Activated naive CD4-positive, alpha-beta T cell treated with anti-CD3 and anti-CD28 coated beads, Interleukin-2, amount 50 U/mL, for 24 hours (primary cell): ENCODE data around the gene GFRA1.

Experiments
- H3K27ac Mint-ChIP-seq: one replicate; pipeline ENCODE4 v1.8.0; 2021; ENCODE audit warnings: mild to moderate bottlenecking, mixed read lengths
- H3K27me3 Mint-ChIP-seq: one replicate; pipeline ENCODE4 v1.8.0; 2021; ENCODE audit warnings: mixed read lengths
- H3K36me3 Mint-ChIP-seq: one replicate; pipeline ENCODE4 v1.8.0; 2021; ENCODE audit warnings: mixed read lengths
- H3K4me1 Mint-ChIP-seq: one replicate; pipeline ENCODE4 v1.8.0; 2021; ENCODE audit warnings: mixed read lengths
- H3K4me3 Mint-ChIP-seq: one replicate; pipeline ENCODE4 v1.8.0; 2021; ENCODE audit warnings: mild to moderate bottlenecking, mixed read lengths
- H3K9me3 Mint-ChIP-seq: one replicate; pipeline ENCODE4 v1.8.0; 2021; ENCODE audit warnings: mixed read lengths

Gene GFRA1

GRCh38 chr10:116257785-116258184 is 15.2 kb downstream of the GFRA1 start:
- H3K27ac Mint-ChIP-seq: no peak overlapping the region
- H3K9me3 Mint-ChIP-seq: peaks cover 5% of the 10 kb centered on the region
- no peaks in the 10 kb centered on the region for H3K36me3 Mint-ChIP-seq
- peaks cover 7% of the 10 kb centered on the region for H3K27me3 Mint-ChIP-seq
- H3K4me1 Mint-ChIP-seq: no peaks in the 10 kb centered on the region
- H3K4me3 Mint-ChIP-seq: no peak overlapping the region

- peaks cover 7% of the 10 kb centered on the region for H3K27me3 Mint-ChIP-seq
- no peaks in the 10 kb centered on the region for H3K36me3 Mint-ChIP-seq
- no peak overlapping the region for H3K27ac Mint-ChIP-seq
- no peaks in the 10 kb centered on the region for H3K4me1 Mint-ChIP-seq
- peaks cover 5% of the 10 kb centered on the region for H3K9me3 Mint-ChIP-seq
- H3K4me3 Mint-ChIP-seq: no peak overlapping the region
These were observed 16.2 kb downstream of the GFRA1 start for GRCh38 chr10:116256752-116257259.

GRCh38 chr10:116255886-116256751 is 16.9 kb downstream of the GFRA1 start:
- H3K36me3 Mint-ChIP-seq: no peaks in the 10 kb centered on the region
- H3K4me1 Mint-ChIP-seq: no peaks in the 10 kb centered on the region
- no peak overlapping the region for H3K4me3 Mint-ChIP-seq
- H3K27me3 Mint-ChIP-seq: peaks cover 5% of the 10 kb centered on the region
- peaks cover 6% of the 10 kb centered on the region for H3K9me3 Mint-ChIP-seq
- no peak overlapping the region for H3K27ac Mint-ChIP-seq

GRCh38 chr10:116254422-116255155 is 18.4 kb downstream of the GFRA1 start:
- H3K36me3 Mint-ChIP-seq: no peaks in the 10 kb centered on the region
- H3K27ac Mint-ChIP-seq: no peak overlapping the region
- peaks cover 9% of the 10 kb centered on the region for H3K9me3 Mint-ChIP-seq
- no peaks in the 10 kb centered on the region for H3K4me1 Mint-ChIP-seq
- peaks cover 7% of the 10 kb centered on the region for H3K27me3 Mint-ChIP-seq
- no peak overlapping the region for H3K4me3 Mint-ChIP-seq

- Mint-ChIP-seq H3K27me3 (peaks cover 3% of the 10 kb centered on the region), H3K4me1 (no peaks in the 10 kb centered on the region), H3K9me3 (peaks cover 9% of the 10 kb centered on the region), H3K4me3 (no peak overlapping the region), H3K27ac (no peak overlapping the region), H3K36me3 (no peaks in the 10 kb centered on the region)
These were observed 19.3 kb downstream of the GFRA1 start for GRCh38 chr10:116253716-116254115.

- Mint-ChIP-seq H3K4me1 (no peaks in the 10 kb centered on the region), H3K27me3 (peaks cover 3% of the 10 kb centered on the region), H3K9me3 (peaks cover 4% of the 10 kb centered on the region), H3K36me3 (no peaks in the 10 kb centered on the region), H3K4me3 (no peak overlapping the region), H3K27ac (no peak overlapping the region)
These were observed 21.2 kb downstream of the GFRA1 start for GRCh38 chr10:116251602-116252395.

GRCh38 chr10:116247691-116248090 is 25.3 kb downstream of the GFRA1 start:
- Mint-ChIP-seq H3K36me3 (no peaks in the 10 kb centered on the region), H3K9me3 (peaks cover 4% of the 10 kb centered on the region), H3K4me1 (no peaks in the 10 kb centered on the region), H3K27ac (no peak overlapping the region), H3K27me3 (peaks cover 3% of the 10 kb centered on the region), H3K4me3 (no peak overlapping the region)

- Mint-ChIP-seq H3K27me3 (peaks cover 3% of the 10 kb centered on the region), H3K4me1 (no peaks in the 10 kb centered on the region), H3K36me3 (no peaks in the 10 kb centered on the region), H3K4me3 (no peak overlapping the region), H3K9me3 (peaks cover 4% of the 10 kb centered on the region), H3K27ac (no peak overlapping the region)
These were observed 26.7 kb downstream of the GFRA1 start for GRCh38 chr10:116246263-116246662.

GRCh38 chr10:116245156-116245555 is 27.9 kb downstream of the GFRA1 start:
- H3K4me1 Mint-ChIP-seq: no peaks in the 10 kb centered on the region
- H3K9me3 Mint-ChIP-seq: no peaks in the 10 kb centered on the region
- no peak overlapping the region for H3K27ac Mint-ChIP-seq

DNA sequence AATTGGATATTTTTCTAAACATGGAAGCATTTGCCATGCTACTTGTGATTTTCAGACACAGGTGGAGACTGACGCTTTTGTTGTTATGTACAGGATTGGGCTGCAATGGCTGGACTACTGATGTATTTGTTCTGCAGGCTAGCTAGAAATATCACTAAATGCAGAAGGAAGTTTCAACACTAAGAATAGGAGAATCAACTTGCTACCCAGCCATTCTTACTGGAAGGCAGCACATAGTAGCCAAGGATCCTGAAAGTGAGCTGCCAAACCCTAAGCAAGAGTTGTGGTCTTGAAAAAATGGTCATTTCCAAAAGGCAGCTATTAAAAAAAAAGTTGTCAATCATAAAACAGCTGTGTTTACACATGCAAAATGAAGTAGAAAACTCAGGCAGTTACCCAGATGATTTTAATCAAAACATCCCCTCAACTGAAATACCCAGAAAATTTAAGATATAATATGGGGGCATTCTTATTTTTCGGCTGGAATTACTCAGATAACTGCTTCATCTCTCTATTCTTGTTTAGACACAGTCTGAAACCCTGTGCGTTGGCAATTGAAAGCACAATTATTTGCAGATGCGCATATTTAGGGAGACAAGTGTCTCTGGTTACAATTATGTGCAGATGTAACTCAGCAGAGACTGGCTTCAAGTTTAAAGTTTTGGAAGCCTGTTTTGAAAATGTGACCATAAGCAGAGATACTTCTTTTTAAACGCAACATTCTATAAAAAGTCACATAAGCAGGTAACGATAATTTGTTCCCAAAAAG is 31.2 kb downstream of the GFRA1 start:
- no peaks in the 10 kb centered on the region for H3K9me3 Mint-ChIP-seq
- no peaks in the 10 kb centered on the region for H3K36me3 Mint-ChIP-seq
- H3K4me3 Mint-ChIP-seq: no peak overlapping the region
- H3K27ac Mint-ChIP-seq: no peak overlapping the region
- H3K27me3 Mint-ChIP-seq: peaks cover 1% of the 10 kb centered on the region
- H3K4me1 Mint-ChIP-seq: no peaks in the 10 kb centered on the region

More at GRCh38 chr10:116245156-116245555, 27.9 kb downstream of the GFRA1 start:
- Mint-ChIP-seq H3K27me3 (no peaks in the 10 kb centered on the region), H3K4me3 (no peak overlapping the region), H3K36me3 (no peaks in the 10 kb centered on the region)

- Mint-ChIP-seq H3K4me3 (no peak overlapping the region), H3K4me1 (no peaks in the 10 kb centered on the region), H3K27ac (no peak overlapping the region), H3K36me3 (no peaks in the 10 kb centered on the region), H3K9me3 (no peaks in the 10 kb centered on the region), H3K27me3 (peaks cover 1% of the 10 kb centered on the region)
These were observed 31.9 kb downstream of the GFRA1 start for GRCh38 chr10:116241085-116241484.

GRCh38 chr10:116240157-116240950 is 32.7 kb downstream of the GFRA1 start:
- Mint-ChIP-seq H3K27ac (no peak overlapping the region), H3K27me3 (peaks cover 1% of the 10 kb centered on the region), H3K36me3 (no peaks in the 10 kb centered on the region), H3K4me1 (no peaks in the 10 kb centered on the region), H3K9me3 (no peaks in the 10 kb centered on the region), H3K4me3 (no peak overlapping the region)

DNA sequence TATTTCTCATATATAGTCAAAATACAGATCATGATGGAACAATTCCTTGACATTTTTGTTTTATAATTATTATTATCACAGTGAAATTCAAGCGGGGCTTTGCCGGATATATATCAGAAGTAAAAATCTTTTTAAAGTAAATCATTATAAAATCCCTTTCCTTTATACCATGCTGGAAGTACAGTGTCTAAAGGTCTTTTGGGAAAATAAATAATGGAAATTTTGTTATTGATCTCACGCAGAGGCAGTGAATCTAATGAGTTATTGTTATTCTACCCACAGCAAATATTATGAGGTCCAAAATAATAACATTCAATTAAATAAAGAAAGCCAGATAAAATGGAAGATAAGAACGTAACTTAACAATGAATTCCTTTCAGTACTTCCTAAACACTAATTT is 33.8 kb downstream of the GFRA1 start:
- no peak overlapping the region for H3K4me3 Mint-ChIP-seq
- H3K4me1 Mint-ChIP-seq: no peaks in the 10 kb centered on the region
- H3K27ac Mint-ChIP-seq: no peak overlapping the region
- H3K27me3 Mint-ChIP-seq: peaks cover 1% of the 10 kb centered on the region
- H3K36me3 Mint-ChIP-seq: no peaks in the 10 kb centered on the region
- H3K9me3 Mint-ChIP-seq: no peaks in the 10 kb centered on the region

DNA sequence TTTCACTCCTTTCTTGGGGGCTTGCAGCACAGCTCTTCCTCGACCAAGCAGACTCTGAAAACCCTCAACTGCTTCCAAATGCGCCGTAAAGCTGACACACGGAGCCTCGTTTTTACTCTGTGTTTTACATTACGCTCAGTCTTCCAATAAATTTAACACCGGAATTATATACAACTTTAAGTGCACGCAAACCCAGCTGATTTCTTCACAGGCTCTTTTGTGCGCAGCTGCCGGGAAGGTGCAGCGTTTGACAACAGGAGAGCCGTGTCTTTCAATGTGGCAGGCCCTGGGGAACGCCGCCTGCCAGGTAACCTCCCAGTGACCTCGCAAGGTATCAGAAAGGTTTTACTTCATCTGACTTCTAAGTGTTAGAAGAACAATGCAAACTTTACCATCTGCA is 35.0 kb downstream of the GFRA1 start:
- Mint-ChIP-seq H3K36me3 (no peaks in the 10 kb centered on the region), H3K9me3 (no peaks in the 10 kb centered on the region), H3K27ac (no peak overlapping the region)

More for the DNA sequence above, 35.0 kb downstream of the GFRA1 start:
- H3K4me1 Mint-ChIP-seq: no peaks in the 10 kb centered on the region
- peaks cover 1% of the 10 kb centered on the region for H3K27me3 Mint-ChIP-seq
- H3K4me3 Mint-ChIP-seq: no peak overlapping the region
